PC-3 (cell line): ENCODE results near the gene FAM114A1. TPM values are rescaled to one million over a fixed set of nuclear protein-coding genes. Genes with fewer than 3 reads are reported as not detected.

Source experiments
- ATAC-seq: fragments of 200-7000 bp; cut with Tn5 transposase; 2 replicates; pipeline ENCODE4 v1.9.1; 2020; ENCODE audit warnings: mild to moderate bottlenecking, moderate library complexity
- BruUV-seq: library from RNA; stranded (reverse); fragments of 400-500 nt; replicated peaks from 2 replicates; lab custom pipeline; 2021; lab: Mats Ljungman, UMichigan
- CTCF ChIA-PET: fragments of 300-600 bp; sonication (Branson Sonifier 250); formaldehyde crosslinking; loops from one replicate; lab custom pipeline; 2022; ENCODE audit warnings: antibody characterized with exemption; lab: Charles Lee
- POLR2A ChIA-PET: fragments of 300-600 bp; sonication (Branson Sonifier 250); formaldehyde crosslinking; loops from one replicate; lab custom pipeline; 2022; ENCODE audit warnings: antibody characterized with exemption; ENCODE audit not compliant: unreplicated experiment; lab: Charles Lee
- DNase-seq: peaks from one replicate; pipeline ENCODE4 v3.0.0-alpha.2; 2015
- H2AFZ ChIP-seq: fragments of 300-600 bp; sonication (generic); 2 replicates; pipeline ENCODE4 v1.6.0; 2016; ENCODE audit warnings: antibody characterized with exemption, low read length
- H3F3A ChIP-seq: fragments of 300-600 bp; sonication (generic); one replicate; pipeline ENCODE4 v1.6.0; 2017; ENCODE audit warnings: antibody characterized with exemption, low read length, control low read depth, mild to moderate bottlenecking; ENCODE audit not compliant: unreplicated experiment
- H3K27ac ChIP-seq: fragments of 300-600 bp; sonication (generic); 2 replicates; pipeline ENCODE4 v1.5.1; 2016; ENCODE audit warnings: mild to moderate bottlenecking, low read length
- H3K27me3 ChIP-seq: fragments of 300-600 bp; sonication (generic); 2 replicates; pipeline ENCODE4 v1.6.1; 2016; ENCODE audit warnings: low read length, mixed read lengths
- H3K36me3 ChIP-seq: fragments of 300-600 bp; sonication (generic); 2 replicates; pipeline ENCODE4 v1.6.1; 2016; ENCODE audit warnings: low read depth, mixed run types, low read length, mixed read lengths
- H3K4me1 ChIP-seq: fragments of 300-600 bp; sonication (generic); 2 replicates; pipeline ENCODE4 v1.5.1; 2016; ENCODE audit warnings: low read length; ENCODE audit not compliant: insufficient read depth
- H3K4me2 ChIP-seq: fragments of 300-600 bp; sonication (generic); 2 replicates; pipeline ENCODE4 v1.6.0; 2016; ENCODE audit warnings: low read length
- H3K4me3 ChIP-seq: fragments of 300-600 bp; sonication (generic); 2 replicates; pipeline ENCODE4 v1.5.1; 2016; ENCODE audit warnings: mild to moderate bottlenecking, low read length, mixed read lengths
- H3K79me2 ChIP-seq: fragments of 300-600 bp; sonication (generic); 2 replicates; pipeline ENCODE4 v1.6.1; 2017; ENCODE audit warnings: low read length, mixed read lengths
- H3K9ac ChIP-seq: fragments of 300-600 bp; sonication (generic); 2 replicates; pipeline ENCODE4 v1.6.0; 2016; ENCODE audit warnings: mild to moderate bottlenecking, low read length
- H3K9me2 ChIP-seq: fragments of 300-600 bp; sonication (generic); replicated peaks from 2 replicates; pipeline ENCODE4 v1.6.1; 2016; ENCODE audit warnings: mixed run types, low read length, mixed read lengths
- H3K9me3 ChIP-seq: fragments of 300-600 bp; sonication (generic); 2 replicates; pipeline ENCODE4 v1.6.1; 2016; ENCODE audit warnings: low read length, mixed read lengths
- H4K20me1 ChIP-seq: fragments of 300-600 bp; sonication (generic); 2 replicates; pipeline ENCODE4 v1.6.1; 2016; ENCODE audit warnings: low read length, mixed read lengths
- CTCF ChIP-seq: fragments of 300-600 bp; sonication (generic); conservative IDR thresholded peaks from 2 replicates; pipeline ENCODE4 v1.5.1; 2017; ENCODE audit warnings: antibody characterized with exemption, low read depth, mild to moderate bottlenecking, low read length
- EZH2 ChIP-seq: fragments of 300-600 bp; sonication (generic); IDR thresholded peaks from one replicate; pipeline ENCODE4 v1.6.1; 2017; ENCODE audit warnings: antibody characterized with exemption, mild to moderate bottlenecking, low read length; ENCODE audit not compliant: unreplicated experiment
- EZH2phosphoT487 ChIP-seq: fragments of 300-600 bp; sonication (generic); IDR thresholded peaks from 2 replicates; pipeline ENCODE4 v1.6.1; 2018; ENCODE audit warnings: mild to moderate bottlenecking, antibody characterized with exemption, low read length, borderline replicate concordance
- intact Hi-C: fragments of 100-400 bp; cut with micrococcal nuclease; formaldehyde crosslinking; loops from 2 replicates; pipeline ENCODE4 v1.9.0; 2023
- total RNA-seq: library from RNA; depleted of rRNA; stranded (reverse); fragments of >200 nt; gene quantifications from 2 replicates; pipeline ENCODE4 v1.2.3, GENCODE V29; 2014

The FAM114A1 gene
- total RNA-seq, 1 experiment from 2014 or later = 25.0 TPM

DNA sequence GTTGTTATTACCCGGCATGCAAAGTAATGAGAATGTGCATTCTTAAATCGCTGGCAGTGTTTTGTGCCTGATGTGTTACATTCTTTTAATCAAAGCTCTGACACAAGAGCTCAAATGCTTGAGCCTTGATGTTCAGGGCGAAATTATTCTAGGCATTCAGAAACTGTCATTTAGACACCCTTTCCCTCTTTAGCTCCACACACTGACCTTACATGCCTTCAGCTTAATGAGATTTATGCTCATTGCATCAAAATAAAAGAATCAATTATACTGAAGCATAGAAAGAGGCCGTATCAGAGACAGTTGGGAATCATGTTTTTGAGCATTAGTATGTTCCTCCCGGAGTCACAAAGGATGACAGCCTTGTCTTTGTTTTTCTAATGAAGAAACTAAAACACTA is 56.7 kb downstream of the FAM114A1 start:
- intact Hi-C loops = no loop called here
- no peaks in the 10 kb centered on the region for H3K4me1 ChIP-seq
- no peak overlapping the region for H2AFZ ChIP-seq
- ChIA-PET CTCF (interaction anchor here (0.8 kb wide), 1 partner anchor 165 kb away, joined by 3 read pairs; no protein-coding TSS in a partner anchor), POLR2A (no interaction called here)
- H3K9me2 ChIP-seq = no peaks in the 10 kb centered on the region
- no peak overlapping the region for H3K9ac ChIP-seq
- no peak for TF ChIP-seq EZH2
- TF ChIP-seq EZH2phosphoT487 = no peak
- TF ChIP-seq CTCF = no peak
- H3K9me3 ChIP-seq = no peaks in the 10 kb centered on the region
- H3F3A ChIP-seq = no peaks in the 10 kb centered on the region
- H4K20me1 ChIP-seq = no peaks in the 10 kb centered on the region
- H3K4me2 ChIP-seq = no peak overlapping the region
- no peaks in the 10 kb centered on the region for H3K36me3 ChIP-seq
- no peaks in the 10 kb centered on the region for H3K79me2 ChIP-seq
- ATAC-seq (no peak), DNase-seq (no peak)
- no TSS peak for BruUV-seq
- no peak overlapping the region for H3K27ac ChIP-seq
- H3K4me3 ChIP-seq = no peak overlapping the region
- H3K27me3 ChIP-seq = no peaks in the 10 kb centered on the region

GRCh38 chr4:38925492-38926413 is 58.1 kb downstream of the FAM114A1 start:
- H2AFZ ChIP-seq = no peak overlapping the region
- no peaks in the 10 kb centered on the region for H3K27me3 ChIP-seq
- TF ChIP-seq EZH2 (no peak), CTCF (no peak), EZH2phosphoT487 (no peak)
- H4K20me1 ChIP-seq = no peaks in the 10 kb centered on the region
- H3K4me3 ChIP-seq = no peak overlapping the region
- DNase-seq (no peak), ATAC-seq (no peak)
- no peaks in the 10 kb centered on the region for H3F3A ChIP-seq
- H3K36me3 ChIP-seq = no peaks in the 10 kb centered on the region
- H3K9me2 ChIP-seq = no peaks in the 10 kb centered on the region
- H3K9ac ChIP-seq = no peak overlapping the region
- no peak overlapping the region for H3K27ac ChIP-seq
- no TSS peak for BruUV-seq
- H3K4me1 ChIP-seq = no peaks in the 10 kb centered on the region
- ChIA-PET CTCF (no interaction called here), POLR2A (no interaction called here)
- no peak overlapping the region for H3K4me2 ChIP-seq
- no peaks in the 10 kb centered on the region for H3K9me3 ChIP-seq
- intact Hi-C loops = no loop called here
- no peaks in the 10 kb centered on the region for H3K79me2 ChIP-seq

- H3K36me3 ChIP-seq = no peaks in the 10 kb centered on the region
- POLR2A ChIA-PET = no interaction called here
- CTCF ChIA-PET = no interaction called here
Measured at GRCh38 chr4:38926896-38927295, 59.3 kb downstream of the FAM114A1 start.

More at GRCh38 chr4:38926896-38927295, 59.3 kb downstream of the FAM114A1 start:
- H3F3A ChIP-seq = no peaks in the 10 kb centered on the region
- H3K79me2 ChIP-seq = no peaks in the 10 kb centered on the region
- no peak overlapping the region for H3K9ac ChIP-seq
- no peak for ATAC-seq
- H3K9me3 ChIP-seq = no peaks in the 10 kb centered on the region
- no peaks in the 10 kb centered on the region for H4K20me1 ChIP-seq
- no TSS peak for BruUV-seq
- DNase-seq = no peak
- H3K4me3 ChIP-seq = no peak overlapping the region
- no peaks in the 10 kb centered on the region for H3K9me2 ChIP-seq
- intact Hi-C loops = no loop called here
- H3K4me2 ChIP-seq = no peak overlapping the region
- no peak overlapping the region for H2AFZ ChIP-seq
- no peak for TF ChIP-seq CTCF
- no peak for TF ChIP-seq EZH2
- no peak for TF ChIP-seq EZH2phosphoT487
- H3K27me3 ChIP-seq = no peaks in the 10 kb centered on the region
- no peak overlapping the region for H3K27ac ChIP-seq
- no peaks in the 10 kb centered on the region for H3K4me1 ChIP-seq
